Naive thymus-derived CD4-positive, alpha-beta T cell (primary cell): ENCODE data around the gene PPP1R14D. TPM values are rescaled to one million over a fixed set of nuclear protein-coding genes. Genes with fewer than 3 reads are reported as not detected.

Experiments used
- ATAC-seq: fragments of 150-1000 bp; cut with Tn5 transposase; 2 replicates; pipeline ENCODE4 v1.10.0; 2021; ENCODE audit warnings: mild to moderate bottlenecking, moderate library complexity
- CTCF ChIA-PET: fragments of 350-600 bp; sonication (Branson Sonifier 250); formaldehyde crosslinking; loops from one replicate; lab custom pipeline; 2021; ENCODE audit warnings: antibody characterized with exemption; lab: Charles Lee
- POLR2A ChIA-PET: fragments of 350-600 bp; sonication (Branson Sonifier 250); formaldehyde crosslinking; loops from one replicate; lab custom pipeline; 2021; ENCODE audit warnings: antibody characterized with exemption, inconsistent platforms; lab: Charles Lee
- DNase-seq, 9 donors: peaks; one replicate each; pipeline versions ENCODE4 v3.0.0 to v3.0.0-alpha.2; 2020 to 2022; ENCODE audit warnings: mixed read lengths in 1 of 9
- H3K27ac ChIP-seq: one replicate; pipeline ENCODE4 v1.7.0; 2013; ENCODE audit warnings: mild to moderate bottlenecking, low read depth, low read length, moderate library complexity
- H3K27me3 ChIP-seq, 2 donors: one replicate each; pipeline ENCODE4 v1.7.0; 2013; ENCODE audit warnings: low read length in 2 of 2, mild to moderate bottlenecking in 2 of 2, moderate library complexity in 2 of 2; ENCODE audit not compliant: control insufficient read depth in 2 of 2, insufficient read depth in 2 of 2
- H3K36me3 ChIP-seq, 3 experiments: 1 replicate in 2 of 3; 2 replicates in 1 of 3; pipeline ENCODE4 v1.7.0; 2013; ENCODE audit warnings: low read length in 3 of 3, mild to moderate bottlenecking in 3 of 3, moderate library complexity in 1 of 3; ENCODE audit not compliant: insufficient read depth in 3 of 3, control insufficient read depth in 2 of 3
- H3K4me1 ChIP-seq, 2 donors: one replicate each; pipeline ENCODE4 v1.7.0; 2013; ENCODE audit warnings: low read length in 2 of 2, mild to moderate bottlenecking in 2 of 2, moderate library complexity in 1 of 2; ENCODE audit not compliant: control insufficient read depth in 2 of 2, insufficient read depth in 2 of 2
- H3K4me3 ChIP-seq: 2 replicates; pipeline ENCODE4 v1.7.0; 2013; ENCODE audit warnings: mild to moderate bottlenecking, low read length
- H3K9me3 ChIP-seq, 3 experiments: 1 replicate in 2 of 3; 2 replicates in 1 of 3; pipeline ENCODE4 v1.7.0; 2013; ENCODE audit warnings: low read length in 3 of 3; ENCODE audit not compliant: control insufficient read depth in 2 of 3
- H3K27ac Mint-ChIP-seq, 9 donors: one replicate each; pipeline ENCODE4 v1.8.0; 2020 to 2022; ENCODE audit warnings: mixed read lengths in 9 of 9, mild to moderate bottlenecking in 8 of 9, moderate library complexity in 5 of 9, inconsistent platforms in 2 of 9
- H3K27me3 Mint-ChIP-seq, 5 donors: one replicate each; pipeline ENCODE4 v1.8.0; 2021 to 2022; ENCODE audit warnings: mixed read lengths in 5 of 5, mild to moderate bottlenecking in 1 of 5
- H3K36me3 Mint-ChIP-seq, 5 donors: one replicate each; pipeline ENCODE4 v1.8.0; 2020 to 2022; ENCODE audit warnings: mixed read lengths in 5 of 5, mild to moderate bottlenecking in 3 of 5, inconsistent platforms in 1 of 5
- H3K4me1 Mint-ChIP-seq, 7 donors: one replicate each; pipeline ENCODE4 v1.8.0; 2020 to 2022; ENCODE audit warnings: mixed read lengths in 7 of 7, mild to moderate bottlenecking in 3 of 7, inconsistent platforms in 1 of 7
- H3K4me3 Mint-ChIP-seq, 10 donors: one replicate each; pipeline ENCODE4 v1.8.0; 2020 to 2022; ENCODE audit warnings: mild to moderate bottlenecking in 10 of 10, mixed read lengths in 10 of 10, moderate library complexity in 6 of 10, inconsistent platforms in 2 of 10
- H3K9me3 Mint-ChIP-seq, 11 donors: one replicate each; pipeline ENCODE4 v1.8.0; 2020 to 2022; ENCODE audit warnings: mixed read lengths in 11 of 11, mild to moderate bottlenecking in 4 of 11, inconsistent platforms in 1 of 11, moderate library complexity in 1 of 11
- intact Hi-C, 2 donors: fragments of 100-400 bp; cut with micrococcal nuclease; formaldehyde crosslinking; loops; one replicate each; pipeline ENCODE4 v1.15.1; 2023
- polyA plus RNA-seq, 2 donors: library from polyadenylated mRNA; unstranded; fragments of 300-500 nt; fragmentation: Illumina TruSeq; gene quantifications; one replicate each; pipeline ENCODE4 v1.2.3, GENCODE V29; 2021
- total RNA-seq, 6 experiments: library from RNA in 5 of 6; stranded (reverse) in 5 of 6; gene quantifications; 1 replicate in 5 of 6; 2 replicates in 1 of 6; pipeline ENCODE4 v1.2.3 and lab custom pipeline; 2021 to 2026

The PPP1R14D gene
- total and polyA plus RNA-seq, 7 experiments from 2014 or later, result not detected

GRCh38 chr15:40826423-40827075 lies 2.0 kb downstream of the PPP1R14D start:
- intact Hi-C loops, result no loop called here
- H3K27me3 Mint-ChIP-seq, result peaks cover 0 to 20% (median 0%) of the 10 kb centered on the region in 5 donors
- no peaks in the 10 kb centered on the region for H3K9me3 Mint-ChIP-seq
- Histone ChIP-seq H3K27ac (no peak overlapping the region), H3K4me3 (no peak overlapping the region), H3K9me3 (no peaks in the 10 kb centered on the region), H3K4me1 (no peaks in the 10 kb centered on the region), H3K36me3 (no peaks in the 10 kb centered on the region), H3K27me3 (no peaks in the 10 kb centered on the region)
- H3K36me3 Mint-ChIP-seq, result no peaks in the 10 kb centered on the region
- ATAC-seq, result no peak
- no peak for DNase-seq
- no peak overlapping the region for H3K27ac Mint-ChIP-seq
- no peaks in the 10 kb centered on the region for H3K4me1 Mint-ChIP-seq
- CTCF ChIA-PET, result no interaction called here
- H3K4me3 Mint-ChIP-seq, result no peak overlapping the region
- POLR2A ChIA-PET, result interaction anchor here (0.6 to 0.8 kb wide), 3 partner anchors 14 to 408 kb away, joined by 3 to 4 read pairs (median 3); no protein-coding TSS in a partner anchor

- Histone ChIP-seq H3K4me3 (no peak overlapping the region), H3K9me3 (no peaks in the 10 kb centered on the region), H3K36me3 (no peaks in the 10 kb centered on the region), H3K27ac (no peak overlapping the region), H3K27me3 (no peaks in the 10 kb centered on the region), H3K4me1 (no peaks in the 10 kb centered on the region)
- Mint-ChIP-seq H3K4me3 (no peak overlapping the region), H3K27me3 (peaks cover 0 to 20% (median 0%) of the 10 kb centered on the region in 5 donors), H3K27ac (no peak overlapping the region), H3K36me3 (no peaks in the 10 kb centered on the region), H3K9me3 (no peaks in the 10 kb centered on the region), H3K4me1 (no peaks in the 10 kb centered on the region)
- ChIA-PET CTCF (no interaction called here), POLR2A (interaction anchor here (0.6 to 0.8 kb wide), 4 partner anchors 15 to 409 kb away, joined by 3 to 4 read pairs (median 3); no protein-coding TSS in a partner anchor)
- intact Hi-C loops, result no loop called here
- ATAC-seq (no peak), DNase-seq (no peak)
These were observed 2.7 kb downstream of the PPP1R14D start for GRCh38 chr15:40825661-40826422.

- Mint-ChIP-seq H3K27ac (no peak overlapping the region), H3K4me3 (no peak overlapping the region), H3K36me3 (no peaks in the 10 kb centered on the region), H3K27me3 (peaks cover 0 to 20% (median 0%) of the 10 kb centered on the region in 5 donors), H3K4me1 (no peaks in the 10 kb centered on the region), H3K9me3 (no peaks in the 10 kb centered on the region)
- intact Hi-C loops, result no loop called here
- H3K4me3 ChIP-seq, result no peak overlapping the region
- H3K27me3 ChIP-seq, result no peaks in the 10 kb centered on the region
- no peak for DNase-seq
- H3K4me1 ChIP-seq, result no peaks in the 10 kb centered on the region
- CTCF ChIA-PET, result no interaction called here
- no peaks in the 10 kb centered on the region for H3K36me3 ChIP-seq
- H3K9me3 ChIP-seq, result no peaks in the 10 kb centered on the region
- POLR2A ChIA-PET, result no interaction called here
- H3K27ac ChIP-seq, result no peak overlapping the region
- no peak for ATAC-seq
These were observed 4.8 kb downstream of the PPP1R14D start for GRCh38 chr15:40823572-40824343.

GRCh38 chr15:40821195-40821594 lies 7.3 kb downstream of the PPP1R14D start:
- Histone ChIP-seq H3K27me3 (no peaks in the 10 kb centered on the region), H3K9me3 (no peaks in the 10 kb centered on the region), H3K4me1 (no peaks in the 10 kb centered on the region), H3K4me3 (no peak overlapping the region), H3K27ac (no peak overlapping the region), H3K36me3 (no peaks in the 10 kb centered on the region)
- Mint-ChIP-seq H3K4me1 (no peaks in the 10 kb centered on the region), H3K27ac (peak overlapping the region in 1 of 9 donors; percentile 36), H3K4me3 (no peak overlapping the region), H3K27me3 (peaks cover 0 to 8% (median 0%) of the 10 kb centered on the region in 5 donors), H3K9me3 (no peaks in the 10 kb centered on the region), H3K36me3 (no peaks in the 10 kb centered on the region)
- ATAC-seq (no peak), DNase-seq (no peak)
- ChIA-PET POLR2A (no interaction called here), CTCF (no interaction called here)
- intact Hi-C loops, result no loop called here

- H3K36me3 ChIP-seq, result peaks cover 0 to 7% (median 0%) of the 10 kb centered on the region in 3 experiments
- H3K27ac ChIP-seq, result no peak overlapping the region
- POLR2A ChIA-PET, result interaction anchor here (0.7 kb wide), 1 partner anchor 8 kb away, joined by 4 read pairs; no protein-coding TSS in a partner anchor
- Mint-ChIP-seq H3K27ac (no peak overlapping the region), H3K4me3 (no peak overlapping the region), H3K36me3 (peaks cover 0 to 11% (median 8%) of the 10 kb centered on the region in 5 donors), H3K9me3 (no peaks in the 10 kb centered on the region), H3K4me1 (peaks cover 0 to 5% (median 0%) of the 10 kb centered on the region in 7 donors), H3K27me3 (peaks cover 0 to 2% (median 0%) of the 10 kb centered on the region in 5 donors)
- no peaks in the 10 kb centered on the region for H3K27me3 ChIP-seq
- ATAC-seq, result no peak
- no peak overlapping the region for H3K4me3 ChIP-seq
- no peaks in the 10 kb centered on the region for H3K9me3 ChIP-seq
- intact Hi-C loops, result no loop called here
- DNase-seq, result no peak
- H3K4me1 ChIP-seq, result no peaks in the 10 kb centered on the region
- CTCF ChIA-PET, result no interaction called here
These were observed 9.5 kb downstream of the PPP1R14D start for GRCh38 chr15:40819048-40819447.

GRCh38 chr15:40815042-40815698 lies 13.3 kb downstream of the PPP1R14D start:
- intact Hi-C loops, result no loop called here
- DNase-seq, result no peak
- no peaks in the 10 kb centered on the region for H3K9me3 Mint-ChIP-seq
- peaks cover 0 to 5% (median 0%) of the 10 kb centered on the region in 7 donors for H3K4me1 Mint-ChIP-seq
- ChIA-PET CTCF (no interaction called here), POLR2A (no interaction called here)
- Histone ChIP-seq H3K27me3 (no peaks in the 10 kb centered on the region), H3K9me3 (no peaks in the 10 kb centered on the region), H3K4me1 (no peaks in the 10 kb centered on the region), H3K36me3 (peaks cover 0 to 23% (median 0%) of the 10 kb centered on the region in 3 experiments), H3K4me3 (no peak overlapping the region), H3K27ac (no peak overlapping the region)
- ATAC-seq, result no peak
- peaks cover 4 to 25% (median 16%) of the 10 kb centered on the region in 5 donors for H3K36me3 Mint-ChIP-seq
- H3K4me3 Mint-ChIP-seq, result no peak overlapping the region
- H3K27me3 Mint-ChIP-seq, result no peaks in the 10 kb centered on the region
- no peak overlapping the region for H3K27ac Mint-ChIP-seq
